HL-60 (cell line): ENCODE data around the gene TOP2B.

Experiments used
- CTCF ChIP-seq: IDR thresholded peaks from one replicate; pipeline ENCODE4 v1.5.1; 2011; ENCODE audit warnings: low read length, control low read depth, inconsistent platforms; ENCODE audit not compliant: insufficient read depth
- GABPA ChIP-seq: IDR thresholded peaks from 2 replicates; pipeline ENCODE4 v1.6.1; 2012; ENCODE audit warnings: low read depth
- REST ChIP-seq: IDR thresholded peaks from 2 replicates; pipeline ENCODE4 v1.6.1; 2012; ENCODE audit warnings: low read depth; ENCODE audit not compliant: insufficient replicate concordance

- TF ChIP-seq CTCF (no peak), REST (no peak), GABPA (no peak)
These were observed 32.7 kb downstream of the TOP2B start for GRCh38 chr3:25631989-25632388.
